ENCODE results near the gene RUNX3. TPM values are rescaled to one million over a fixed set of nuclear protein-coding genes. Genes with fewer than 3 reads are reported as not detected.

The RUNX3 gene
- total and polyA plus RNA-seq, 2 donors (not counting 1 experiment from before 2014, with no cell fraction given) = 0.48 to 0.66 TPM

DNA sequence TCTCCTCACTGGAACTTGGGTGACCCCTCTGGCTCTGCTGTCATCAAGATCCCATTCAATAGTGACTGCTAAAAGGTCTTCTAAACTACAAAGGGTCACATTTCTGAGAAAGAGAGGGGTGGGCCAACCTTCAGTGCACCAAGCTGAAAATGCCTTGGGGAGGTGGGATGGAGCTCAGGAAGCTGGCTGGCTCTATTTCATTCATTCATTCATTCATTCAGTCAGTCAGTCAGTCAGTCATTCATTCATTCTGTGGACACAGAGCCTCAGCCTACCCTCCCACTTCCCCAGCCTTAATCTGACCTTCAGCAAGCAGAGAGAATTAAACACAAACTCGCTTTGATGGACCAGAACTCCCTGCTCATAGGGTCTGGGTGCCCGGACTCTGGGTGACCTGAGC lies 11.7 kb downstream of the RUNX3 start:
- Histone ChIP-seq H3K79me2 (ENCODE audit: control insufficient read depth, insufficient read depth, low read length) (no peaks in the 10 kb centered on the region), H2AFZ (ENCODE audit: low read length) (no peak overlapping the region), H3K36me3 (ENCODE audit: control insufficient read depth, insufficient read depth, low read length) (no peaks in the 10 kb centered on the region), H4K20me1 (ENCODE audit: control insufficient read depth, extremely low read depth, insufficient read depth, low read length) (no peaks in the 10 kb centered on the region), H3K4me3 (replicated peaks in 1 of 4; ENCODE audit: control extremely low read depth in 1 of 4, insufficient read depth in 1 of 4, low read depth in 3 of 4, low read length in 4 of 4) (no peak overlapping the region), H3K9me3 (ENCODE audit: control insufficient read depth, insufficient read depth, low read depth, low read length) (no peaks in the 10 kb centered on the region), H3K27me3 (ENCODE audit: control insufficient read depth, insufficient read depth, low read length) (no peaks in the 10 kb centered on the region), H3K27ac (ENCODE audit: insufficient read depth, low read length) (no peak overlapping the region), H3K4me1 (ENCODE audit: control insufficient read depth, extremely low read depth, insufficient read depth, low read length) (peaks cover 6% of the 10 kb centered on the region), H3K9ac (ENCODE audit: insufficient read depth, low read length) (no peak overlapping the region), H3K4me2 (ENCODE audit: extremely low read depth, insufficient read depth, low read length) (no peak overlapping the region)
- no peak for TF ChIP-seq EZH2 (IDR thresholded peaks at IDR 0.05; ENCODE audit: low read length, missing control alignments)
- TF ChIP-seq, protein P1, sequence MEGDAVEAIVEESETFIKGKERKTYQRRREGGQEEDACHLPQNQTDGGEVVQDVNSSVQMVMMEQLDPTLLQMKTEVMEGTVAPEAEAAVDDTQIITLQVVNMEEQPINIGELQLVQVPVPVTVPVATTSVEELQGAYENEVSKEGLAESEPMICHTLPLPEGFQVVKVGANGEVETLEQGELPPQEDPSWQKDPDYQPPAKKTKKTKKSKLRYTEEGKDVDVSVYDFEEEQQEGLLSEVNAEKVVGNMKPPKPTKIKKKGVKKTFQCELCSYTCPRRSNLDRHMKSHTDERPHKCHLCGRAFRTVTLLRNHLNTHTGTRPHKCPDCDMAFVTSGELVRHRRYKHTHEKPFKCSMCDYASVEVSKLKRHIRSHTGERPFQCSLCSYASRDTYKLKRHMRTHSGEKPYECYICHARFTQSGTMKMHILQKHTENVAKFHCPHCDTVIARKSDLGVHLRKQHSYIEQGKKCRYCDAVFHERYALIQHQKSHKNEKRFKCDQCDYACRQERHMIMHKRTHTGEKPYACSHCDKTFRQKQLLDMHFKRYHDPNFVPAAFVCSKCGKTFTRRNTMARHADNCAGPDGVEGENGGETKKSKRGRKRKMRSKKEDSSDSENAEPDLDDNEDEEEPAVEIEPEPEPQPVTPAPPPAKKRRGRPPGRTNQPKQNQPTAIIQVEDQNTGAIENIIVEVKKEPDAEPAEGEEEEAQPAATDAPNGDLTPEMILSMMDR (conservative IDR thresholded peaks at IDR 0.05 in 1 of 2, IDR thresholded peaks at IDR 0.05 in 1 of 2; ENCODE audit: low read depth in 1 of 2, low read length in 2 of 2) = no peak
- no peak for DNase-seq (ENCODE audit: low read depth in 2 of 2)

DNA sequence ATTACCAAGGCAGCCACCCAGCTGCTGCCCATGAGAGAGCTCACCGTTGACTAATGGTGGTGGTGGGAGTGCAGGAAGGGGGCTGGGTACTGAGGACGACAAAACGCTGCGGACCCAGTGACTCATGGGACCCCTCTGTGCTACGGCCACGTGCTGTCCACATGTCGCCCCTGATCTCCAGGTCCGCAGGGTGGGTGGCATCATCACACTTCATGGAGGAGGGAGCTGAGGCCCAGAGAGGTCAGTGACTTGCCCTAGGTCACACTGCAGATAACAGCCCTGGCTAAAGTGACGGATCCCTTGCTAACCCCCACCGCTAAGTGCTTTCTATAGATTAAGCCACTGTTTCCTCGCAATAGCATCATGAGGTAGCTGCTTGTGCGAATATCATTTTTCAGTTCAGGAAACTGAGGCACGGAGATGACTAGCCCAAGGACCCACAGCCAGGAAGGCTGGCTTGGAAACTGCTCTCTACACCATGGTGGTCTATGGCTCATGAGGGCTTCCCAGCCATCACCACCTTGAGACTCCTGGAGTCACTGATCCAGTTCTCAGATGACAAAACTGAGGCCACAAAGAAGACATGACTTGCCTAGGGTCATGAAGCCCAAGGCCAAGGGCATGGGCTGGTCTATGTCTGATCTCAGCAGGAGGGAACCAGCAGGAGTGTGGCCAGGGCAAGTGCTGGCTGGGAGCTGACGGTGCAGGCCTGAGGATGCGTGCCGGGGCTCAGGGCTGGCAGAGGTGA lies 12.6 kb downstream of the RUNX3 start:
- Histone ChIP-seq H3K27me3 (ENCODE audit: control insufficient read depth, insufficient read depth, low read length) (no peaks in the 10 kb centered on the region), H2AFZ (ENCODE audit: low read length) (no peak overlapping the region), H3K27ac (ENCODE audit: insufficient read depth, low read length) (no peak overlapping the region), H3K4me2 (ENCODE audit: extremely low read depth, insufficient read depth, low read length) (no peak overlapping the region), H3K9me3 (ENCODE audit: control insufficient read depth, insufficient read depth, low read depth, low read length) (no peaks in the 10 kb centered on the region), H3K4me1 (ENCODE audit: control insufficient read depth, extremely low read depth, insufficient read depth, low read length) (peaks cover 6% of the 10 kb centered on the region), H3K9ac (ENCODE audit: insufficient read depth, low read length) (no peak overlapping the region), H3K79me2 (ENCODE audit: control insufficient read depth, insufficient read depth, low read length) (no peaks in the 10 kb centered on the region), H3K4me3 (replicated peaks in 1 of 4; ENCODE audit: control extremely low read depth in 1 of 4, insufficient read depth in 1 of 4, low read depth in 3 of 4, low read length in 4 of 4) (no peak overlapping the region), H3K36me3 (ENCODE audit: control insufficient read depth, insufficient read depth, low read length) (no peaks in the 10 kb centered on the region), H4K20me1 (ENCODE audit: control insufficient read depth, extremely low read depth, insufficient read depth, low read length) (no peaks in the 10 kb centered on the region)
- DNase-seq (ENCODE audit: low read depth in 2 of 2) = no peak
- TF ChIP-seq, protein P1 (conservative IDR thresholded peaks at IDR 0.05 in 1 of 2, IDR thresholded peaks at IDR 0.05 in 1 of 2; ENCODE audit: low read depth in 1 of 2, low read length in 2 of 2) = no peak
- TF ChIP-seq EZH2 (IDR thresholded peaks at IDR 0.05; ENCODE audit: low read length, missing control alignments) = no peak

DNA sequence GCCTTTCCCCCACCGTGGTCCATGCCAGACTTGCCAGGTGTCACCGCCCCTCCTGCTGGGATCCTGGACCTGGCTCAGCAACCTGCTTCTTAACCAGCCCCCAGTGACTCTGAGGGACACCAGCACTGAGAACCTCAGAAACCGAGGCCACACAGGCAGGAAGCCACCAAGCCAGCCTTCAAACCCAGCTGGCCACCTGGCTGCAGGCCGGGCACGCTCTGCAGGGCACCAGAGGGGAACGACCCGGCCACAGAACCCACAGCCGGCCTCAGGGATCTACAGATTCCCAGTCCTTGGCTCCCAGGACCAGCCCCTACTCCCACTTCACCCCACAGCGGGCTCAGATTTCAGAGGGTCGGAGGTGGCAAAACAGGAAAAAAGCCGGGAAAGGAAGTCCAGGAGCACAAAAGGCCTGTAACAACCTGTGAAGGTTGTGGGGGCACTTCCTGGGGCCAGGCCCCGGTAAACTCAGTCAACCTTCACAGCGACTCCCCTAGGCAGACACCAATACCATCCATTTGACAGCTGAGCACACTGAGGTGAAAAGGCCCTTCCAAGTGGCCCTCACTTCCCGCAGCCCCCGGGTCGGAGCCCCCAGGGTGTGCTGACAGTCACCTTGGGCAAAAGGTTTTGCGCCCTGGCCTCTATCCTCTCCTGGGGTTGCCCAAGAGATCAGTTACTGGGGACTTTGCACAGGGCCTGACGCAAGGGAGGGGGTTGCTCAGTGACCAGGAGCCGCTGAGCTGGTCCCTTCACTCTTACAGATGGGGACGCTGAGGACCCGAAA lies 14.1 kb downstream of the RUNX3 start:
- H3K9me3 ChIP-seq (ENCODE audit: control insufficient read depth, insufficient read depth, low read depth, low read length) = no peaks in the 10 kb centered on the region
- no peaks in the 10 kb centered on the region for H3K36me3 ChIP-seq (ENCODE audit: control insufficient read depth, insufficient read depth, low read length)
- H3K9ac ChIP-seq (ENCODE audit: insufficient read depth, low read length) = no peak overlapping the region
- no peak overlapping the region for H3K4me3 ChIP-seq (replicated peaks in 1 of 4; ENCODE audit: control extremely low read depth in 1 of 4, insufficient read depth in 1 of 4, low read depth in 3 of 4, low read length in 4 of 4)
- TF ChIP-seq, protein P1 (conservative IDR thresholded peaks at IDR 0.05 in 1 of 2, IDR thresholded peaks at IDR 0.05 in 1 of 2; ENCODE audit: low read depth in 1 of 2, low read length in 2 of 2) = no peak
- no peak for TF ChIP-seq EZH2 (IDR thresholded peaks at IDR 0.05; ENCODE audit: low read length, missing control alignments)
- peaks cover 6% of the 10 kb centered on the region for H3K4me1 ChIP-seq (ENCODE audit: control insufficient read depth, extremely low read depth, insufficient read depth, low read length)
- no peak overlapping the region for H3K27ac ChIP-seq (ENCODE audit: insufficient read depth, low read length)
- no peaks in the 10 kb centered on the region for H3K27me3 ChIP-seq (ENCODE audit: control insufficient read depth, insufficient read depth, low read length)
- H3K4me2 ChIP-seq (ENCODE audit: extremely low read depth, insufficient read depth, low read length) = no peak overlapping the region
- no peak overlapping the region for H2AFZ ChIP-seq (ENCODE audit: low read length)
- DNase-seq (ENCODE audit: low read depth in 2 of 2) = no peak
- no peaks in the 10 kb centered on the region for H3K79me2 ChIP-seq (ENCODE audit: control insufficient read depth, insufficient read depth, low read length)
- no peaks in the 10 kb centered on the region for H4K20me1 ChIP-seq (ENCODE audit: control insufficient read depth, extremely low read depth, insufficient read depth, low read length)

All from fibroblast of lung (primary cell).